Stimulated activated CD4-positive, alpha-beta T cell treated with anti-CD3 and anti-CD28 coated beads, Interleukin-4, amount 100 ng/mL, for 4 hours (primary cell): ENCODE measurements around the gene IFT74.

Experiments
- DNase-seq, 2 experiments: peaks; one replicate each; pipeline ENCODE4 v3.0.0-alpha.2; 2020

IFT74 gene

DNA sequence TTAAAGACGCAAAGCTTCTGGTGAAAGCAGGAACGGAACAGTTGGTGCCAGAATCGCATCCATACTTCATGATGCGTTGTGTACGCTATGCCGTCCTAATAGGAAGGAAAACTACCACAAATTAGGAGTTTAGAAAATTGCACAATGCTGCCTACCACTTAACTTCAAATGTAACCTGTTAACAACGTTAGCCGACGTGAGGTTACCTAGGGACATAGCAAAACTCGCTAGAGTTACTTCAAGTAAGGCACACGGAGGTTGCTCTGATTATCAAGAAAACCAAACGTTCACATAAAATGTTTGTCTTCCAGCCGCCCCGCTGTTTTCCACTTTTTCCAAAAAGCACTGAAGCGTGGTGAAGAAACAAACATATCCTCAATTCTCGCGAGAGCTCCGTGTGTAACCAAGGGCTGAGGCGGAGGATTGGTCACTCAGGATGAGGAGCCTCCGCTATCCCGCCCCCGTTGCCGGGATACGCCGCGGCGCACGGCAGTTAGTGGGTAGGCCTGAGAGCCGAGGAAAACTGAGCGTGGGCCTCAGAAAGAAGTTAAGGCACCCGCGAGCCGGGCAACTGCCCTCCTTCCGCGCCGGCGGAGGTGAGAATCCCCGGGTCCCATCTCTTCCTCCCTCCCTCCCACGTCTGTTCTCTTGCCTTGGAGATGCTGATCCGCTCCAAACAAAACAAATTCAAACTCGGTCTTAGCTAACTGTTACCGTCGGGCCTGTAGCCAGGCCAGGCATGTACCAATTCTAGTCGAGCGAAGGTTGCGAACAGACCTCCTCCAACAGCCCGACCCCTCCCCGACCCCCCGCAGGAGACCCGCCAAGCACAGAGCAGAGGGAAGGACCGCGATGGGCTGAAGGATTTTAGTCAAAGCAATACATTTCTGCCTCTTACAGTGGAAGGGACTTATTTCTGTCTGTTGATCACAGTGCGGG, at the start of gene IFT74:
Gene IFT74 (plus strand): TSS at position 492 of the 939 bp plus-strand sequence. CDS start 5,556 bp downstream, outside the sequence.
- peak; percentile 87 to 91 for DNase-seq

DNA sequence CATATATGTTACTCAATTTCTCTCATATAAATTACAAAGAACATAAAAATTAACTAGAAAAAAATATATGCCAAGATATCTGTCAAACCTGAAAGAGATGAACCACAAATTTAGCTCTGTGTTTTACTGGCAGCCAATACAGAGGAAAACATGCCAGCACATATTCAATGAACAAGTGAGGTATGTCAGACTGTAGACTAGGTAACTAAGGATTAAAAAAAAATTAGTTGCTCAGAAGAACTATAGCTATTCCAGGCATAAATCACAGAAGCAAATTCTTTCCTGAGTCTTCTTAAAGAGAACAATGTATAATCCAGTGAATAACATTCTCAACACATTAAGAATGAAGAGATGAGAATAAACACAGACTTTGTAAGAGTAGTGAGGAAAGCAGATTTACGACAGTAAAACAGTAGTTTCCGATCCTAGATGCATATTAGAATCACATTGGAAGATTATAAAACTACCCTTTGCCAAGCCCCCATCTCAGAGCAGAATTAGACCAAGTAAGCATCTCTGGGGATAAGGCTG, 43.0 kb upstream of the IFT74 start:
- no peak for DNase-seq

DNA sequence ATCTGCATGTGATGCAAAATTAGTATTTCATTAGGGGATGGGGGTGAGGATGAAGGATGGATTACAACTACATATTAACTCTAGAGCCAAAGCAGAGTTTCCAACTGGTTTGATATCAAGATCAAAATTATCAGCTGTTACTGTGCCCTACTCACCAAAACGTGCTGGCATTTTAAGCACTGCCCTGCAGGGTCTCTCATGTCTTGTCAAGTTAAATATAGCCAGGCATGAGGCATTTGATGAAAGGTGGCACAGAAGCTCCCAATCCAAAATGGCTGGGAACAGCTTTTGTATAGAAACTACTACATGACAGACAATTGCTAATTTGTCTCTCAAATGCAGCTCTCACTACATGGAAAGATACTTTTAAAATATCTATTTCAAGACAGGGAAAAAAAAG, 36.5 kb upstream of the IFT74 start:
- DNase-seq: no peak

DNA sequence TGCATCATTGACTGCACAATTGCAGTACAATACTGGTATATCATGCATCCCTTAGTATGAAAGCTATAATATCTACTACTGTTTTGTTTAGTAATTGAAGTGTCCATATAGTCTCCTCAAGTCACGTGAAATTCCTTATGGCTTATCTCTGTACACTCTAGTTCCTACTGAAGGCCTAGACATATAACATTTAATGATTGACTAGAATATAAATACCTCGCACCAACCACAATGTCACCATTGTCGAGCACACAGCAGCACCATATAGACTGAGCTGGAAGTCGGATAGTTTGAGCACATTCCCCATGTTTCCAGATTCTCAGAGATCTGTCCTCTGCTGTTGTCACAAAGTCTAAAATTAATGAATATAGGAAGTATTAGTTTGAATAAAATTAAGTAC, 30.6 kb upstream of the IFT74 start:
- no peak for DNase-seq

DNA sequence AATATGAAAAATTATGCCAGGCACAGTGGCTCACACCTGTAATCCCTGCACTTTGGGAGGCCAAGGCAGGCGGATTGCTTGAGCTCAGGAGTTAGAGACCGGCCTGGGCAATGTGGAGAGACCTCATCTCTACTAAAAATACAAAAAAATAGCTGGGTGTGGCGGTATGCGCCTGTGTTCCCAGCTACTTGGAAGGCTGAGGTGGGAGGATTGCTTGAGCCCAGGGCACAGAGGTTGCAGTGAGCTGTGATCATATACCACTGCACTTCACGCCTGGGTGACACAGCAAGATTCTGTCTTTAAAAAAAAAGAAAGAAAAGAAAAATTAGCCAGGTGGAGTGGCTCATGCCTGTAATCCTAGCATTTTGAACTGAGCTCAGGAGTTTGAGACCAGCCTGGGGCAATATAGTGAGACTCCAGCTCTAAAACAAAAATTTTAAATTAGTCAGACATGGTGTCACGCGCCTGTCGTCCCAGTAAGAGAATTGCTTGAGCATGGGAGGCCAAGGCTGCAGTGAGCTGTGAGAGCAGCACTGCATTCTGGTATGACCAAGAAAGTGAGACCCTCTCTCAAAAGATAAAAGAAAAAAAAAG, 27.2 kb upstream of the IFT74 start:
- no peak for DNase-seq

DNA sequence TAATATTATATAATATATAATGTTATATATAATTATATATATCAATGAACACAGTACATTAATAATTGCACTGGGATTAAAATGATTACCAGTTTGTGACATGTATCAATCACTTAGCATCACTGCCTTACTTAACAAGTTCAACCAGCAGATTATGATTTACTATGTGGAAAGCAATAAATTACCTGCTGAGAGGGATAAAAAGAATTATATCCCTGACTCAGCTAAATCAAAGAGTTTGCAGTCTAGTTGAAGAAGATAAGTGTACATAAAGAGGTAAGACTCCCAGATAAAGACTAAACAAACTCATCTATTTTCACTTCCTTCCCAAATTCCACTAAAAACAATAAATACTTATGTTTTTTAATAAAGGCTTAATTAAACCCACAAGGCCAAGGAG, 20.4 kb upstream of the IFT74 start:
- DNase-seq: no peak

DNA sequence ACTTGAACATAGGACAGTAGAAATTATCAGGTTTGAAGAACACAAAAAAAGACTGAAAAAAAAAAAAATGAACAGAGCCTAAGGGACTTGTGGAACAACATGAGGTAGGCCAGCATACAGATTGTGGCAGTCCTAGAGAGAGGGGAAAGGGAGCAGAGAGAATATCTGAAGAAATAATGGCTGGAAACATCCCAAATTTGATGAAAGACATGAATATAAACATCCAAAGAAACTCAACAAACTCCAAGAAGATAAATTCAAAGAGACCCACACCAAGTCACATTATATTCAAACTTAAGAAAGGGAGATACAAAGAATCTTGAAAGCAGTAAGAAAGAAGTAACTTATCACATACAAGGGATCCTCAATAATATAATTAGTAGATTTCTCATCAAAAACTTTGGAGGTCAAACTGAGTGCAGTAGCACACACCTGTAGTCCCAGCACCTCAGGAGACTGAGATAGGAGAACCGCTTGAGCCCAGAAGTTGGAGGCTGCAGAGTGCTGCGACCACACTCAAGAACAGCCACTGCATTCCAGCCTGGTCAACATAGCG, 18.3 kb upstream of the IFT74 start:
- DNase-seq: no peak

DNA sequence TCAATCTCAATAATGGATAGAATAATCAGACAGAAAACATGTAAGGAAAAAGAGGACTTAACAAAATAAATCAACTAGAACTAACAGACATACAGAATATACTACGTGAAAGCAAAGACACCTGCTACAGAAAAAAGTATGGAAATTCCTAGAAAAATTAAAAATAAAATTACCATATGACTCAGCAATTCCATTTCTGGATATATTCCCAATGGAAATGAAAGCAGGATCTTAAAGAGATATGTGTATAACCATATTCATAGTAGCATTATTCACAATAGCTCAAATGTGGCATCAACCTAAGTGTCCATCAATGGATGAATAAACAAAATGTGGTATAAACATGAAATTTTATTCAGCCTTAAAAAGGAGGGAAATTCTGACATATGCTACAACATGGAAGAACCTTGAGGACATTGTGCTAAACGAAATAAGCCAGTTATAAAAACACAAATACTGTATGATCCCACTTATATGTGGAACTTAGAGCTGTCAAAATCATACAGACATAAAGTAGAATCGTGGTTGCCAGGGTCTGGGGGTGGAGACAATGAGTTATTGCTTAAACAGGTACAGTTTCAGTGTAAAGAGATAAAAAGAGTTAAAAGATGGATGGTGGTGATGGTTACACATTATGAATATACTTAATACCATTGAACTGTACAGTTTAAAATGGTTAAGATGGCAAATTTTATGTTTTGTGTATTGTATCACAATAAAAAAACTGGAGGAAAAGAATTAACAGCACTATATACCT, 16.1 kb upstream of the IFT74 start:
- DNase-seq: no peak

DNA sequence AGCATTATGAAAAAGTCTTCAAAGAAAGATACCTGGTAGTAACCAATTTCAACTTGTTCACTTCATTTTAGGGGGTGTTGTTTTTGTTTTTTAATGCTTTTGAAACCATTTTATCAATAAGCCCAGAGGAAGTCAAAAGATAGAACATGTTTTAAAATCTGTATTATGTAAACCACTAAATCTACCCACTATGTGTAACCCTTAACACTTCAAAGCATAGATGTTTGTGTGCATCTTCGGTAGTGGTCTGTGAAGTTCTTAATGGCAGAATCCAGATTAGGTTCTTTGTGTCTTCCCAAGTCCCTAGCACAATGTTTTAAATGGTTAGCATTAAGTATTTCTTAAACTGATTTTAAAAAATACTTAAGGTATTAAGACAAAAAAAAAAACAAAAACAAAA, 15.4 kb upstream of the IFT74 start:
- no peak for DNase-seq

DNA sequence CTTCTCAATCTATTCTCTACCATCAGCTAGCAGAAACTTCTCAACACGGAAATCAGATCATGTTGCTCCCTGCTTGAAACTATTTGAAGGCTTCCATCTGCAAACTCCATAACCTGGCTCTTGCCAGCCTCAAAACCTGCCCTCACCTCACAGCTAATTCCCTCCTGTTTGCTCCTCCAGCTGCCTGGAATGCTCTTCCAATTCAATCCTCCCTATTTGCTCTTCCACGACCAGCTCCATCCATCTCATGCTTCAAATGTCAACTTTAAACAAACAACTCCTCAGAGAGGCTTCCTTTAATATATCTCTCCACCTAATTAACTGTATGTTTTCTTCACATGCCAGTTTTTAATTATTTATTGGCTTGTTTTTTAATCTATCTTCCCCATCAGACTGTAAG, 10.6 kb upstream of the IFT74 start:
- no peak for DNase-seq

DNA sequence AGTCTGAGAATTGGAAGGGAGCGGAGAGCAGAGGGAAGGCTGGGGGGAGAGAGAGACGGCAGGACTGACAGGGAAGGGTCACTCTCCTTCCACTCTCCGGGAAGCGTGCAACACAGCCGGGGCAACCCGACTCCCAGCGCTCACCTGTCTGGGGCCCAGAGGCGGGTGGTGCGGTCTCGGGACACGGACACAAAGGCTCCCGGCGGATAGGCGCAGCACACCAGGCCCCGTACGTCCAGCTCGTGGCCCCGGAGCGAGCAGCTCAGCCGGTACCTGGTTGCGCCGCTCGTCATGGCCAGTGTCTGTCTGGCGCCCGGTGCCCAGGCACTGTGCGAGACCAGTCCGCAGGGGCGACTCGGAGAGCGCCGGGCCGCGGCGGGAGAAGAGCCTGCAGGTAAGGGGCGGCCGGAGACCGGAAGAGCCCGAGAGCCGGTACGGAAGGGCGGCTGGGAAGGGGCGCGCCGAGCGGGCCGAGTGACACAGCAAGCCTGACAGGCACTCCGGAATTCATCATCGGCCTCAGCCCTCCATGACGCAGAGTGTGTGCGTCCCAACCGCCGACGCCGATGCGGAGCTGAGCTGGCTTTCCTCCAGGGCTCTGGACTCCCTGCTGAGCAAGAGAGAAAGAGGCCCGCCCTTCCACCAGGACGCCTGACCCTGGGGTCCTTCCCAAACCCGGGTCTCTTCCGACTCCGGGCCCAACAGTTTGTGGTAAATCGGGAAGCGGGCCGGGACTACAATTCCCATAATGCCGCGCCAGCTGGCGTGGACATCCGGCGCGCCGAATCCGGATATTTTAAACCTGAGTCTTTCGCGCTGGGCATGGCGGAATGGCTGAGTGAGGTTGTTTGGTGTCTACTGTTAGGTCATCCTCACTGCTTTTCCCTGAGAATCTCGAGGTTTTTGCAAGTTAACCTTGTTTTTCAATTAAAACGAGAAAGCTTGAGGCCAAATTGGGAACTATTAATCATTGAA, 9.2 kb upstream of the IFT74 start, which contains the start of gene PLAA:
Gene PLAA (minus strand): TSS at position 490 of the 975 bp plus-strand sequence. CDS start 197 bp downstream, at position 293.
- peak; percentile 80 to 82 for DNase-seq

DNA sequence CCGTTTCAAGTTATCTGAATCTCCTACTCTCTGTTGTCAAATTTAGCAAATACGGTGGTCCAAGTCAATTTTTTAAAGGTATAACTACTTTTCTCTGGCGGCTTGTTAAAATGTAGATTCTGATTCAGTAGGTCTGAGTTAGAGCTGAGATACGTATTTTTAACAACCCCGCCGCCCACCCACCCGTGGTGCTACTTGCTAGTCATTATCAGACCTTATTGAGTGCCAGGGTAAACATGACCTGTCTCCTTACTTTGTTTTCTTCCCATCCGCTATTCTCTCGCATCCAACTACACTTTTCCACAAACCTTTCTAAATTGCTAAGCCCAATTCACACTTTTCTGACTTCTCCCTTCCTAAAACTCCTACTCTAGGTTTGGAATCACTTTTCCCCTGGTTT, 8.5 kb upstream of the IFT74 start:
- DNase-seq: peak in 1 of 2 experiments; percentile 22

DNA sequence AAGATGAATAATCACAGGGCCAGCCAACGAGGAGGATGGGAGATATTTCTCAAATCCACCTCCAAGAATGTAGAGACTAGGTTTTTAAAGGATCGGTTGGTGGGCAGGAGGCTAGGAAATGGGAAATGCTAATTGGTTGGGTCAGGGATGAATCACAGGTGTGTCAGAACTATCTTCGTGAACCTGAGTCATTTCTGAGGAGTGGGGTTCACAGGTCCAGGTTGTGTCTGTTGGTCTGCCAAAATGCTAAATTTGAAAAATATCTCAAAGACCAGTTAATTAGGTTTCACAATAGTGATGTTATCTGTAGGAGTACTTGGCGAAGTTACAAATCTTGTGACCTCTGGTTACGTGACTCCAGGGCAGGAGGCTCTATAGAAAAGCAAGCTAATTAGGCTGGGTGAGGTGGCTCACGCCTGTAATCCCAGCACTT, 6.6 kb upstream of the IFT74 start:
- no peak for DNase-seq

DNA sequence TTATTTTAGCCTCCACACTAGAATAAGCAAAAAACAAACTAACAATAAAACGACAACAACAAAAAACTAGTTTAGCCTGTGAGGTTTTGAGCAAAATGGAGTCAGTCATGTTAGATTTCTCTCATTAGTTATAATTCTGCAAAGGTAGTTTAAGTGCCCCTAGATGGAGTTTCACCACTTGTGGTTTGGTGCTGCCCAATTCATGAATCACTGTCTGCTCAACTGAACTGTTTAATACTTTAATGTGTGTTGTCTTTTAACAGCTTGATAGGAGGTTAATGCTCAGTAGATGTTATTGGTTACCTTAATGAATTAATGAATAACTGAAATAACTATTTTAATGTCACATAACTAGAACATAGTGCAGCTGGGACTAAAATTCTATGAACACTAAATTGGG, 5.7 kb upstream of the IFT74 start:
- DNase-seq: no peak

DNA sequence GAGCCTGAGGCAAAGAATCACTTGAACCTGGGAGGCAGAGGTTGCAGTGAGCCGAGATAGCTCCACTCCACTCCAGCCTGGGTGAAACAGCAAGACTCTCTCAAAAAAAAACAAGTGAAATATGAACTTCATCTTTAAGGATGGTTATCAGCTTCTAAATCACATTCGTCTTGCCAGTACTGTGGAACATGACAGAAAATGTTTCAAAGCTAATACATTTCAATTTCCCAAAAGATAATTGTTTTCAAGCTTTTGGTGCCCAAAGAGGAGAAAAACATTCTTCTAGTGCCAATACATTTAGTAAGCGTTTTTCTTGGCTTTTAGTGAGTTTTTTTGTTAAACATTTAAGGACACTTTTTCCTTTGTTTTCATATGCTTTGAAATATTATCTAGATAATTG, 4.4 kb upstream of the IFT74 start:
- no peak for DNase-seq

DNA sequence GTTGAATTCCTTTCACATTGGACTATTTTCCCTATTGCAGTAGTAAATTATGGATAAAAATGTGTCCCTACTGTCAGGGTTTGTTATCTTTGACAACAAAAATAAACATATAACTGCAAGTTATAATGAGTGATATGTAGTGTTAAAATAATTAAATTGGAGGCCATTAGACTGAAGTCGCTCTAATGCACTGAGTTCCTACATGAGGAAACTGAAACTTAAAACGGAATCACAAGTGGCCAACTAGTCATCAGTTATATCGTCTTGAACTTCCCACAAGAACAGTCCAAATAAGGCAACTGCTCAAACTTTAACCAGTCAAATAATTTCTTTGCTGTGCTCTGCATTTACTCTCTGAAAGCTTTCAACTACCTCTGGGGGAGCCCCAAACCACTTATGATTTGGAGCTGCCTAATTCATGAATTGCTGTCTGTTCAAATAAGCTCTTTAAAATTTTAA, 2.1 kb upstream of the IFT74 start:
- no peak for DNase-seq

DNA sequence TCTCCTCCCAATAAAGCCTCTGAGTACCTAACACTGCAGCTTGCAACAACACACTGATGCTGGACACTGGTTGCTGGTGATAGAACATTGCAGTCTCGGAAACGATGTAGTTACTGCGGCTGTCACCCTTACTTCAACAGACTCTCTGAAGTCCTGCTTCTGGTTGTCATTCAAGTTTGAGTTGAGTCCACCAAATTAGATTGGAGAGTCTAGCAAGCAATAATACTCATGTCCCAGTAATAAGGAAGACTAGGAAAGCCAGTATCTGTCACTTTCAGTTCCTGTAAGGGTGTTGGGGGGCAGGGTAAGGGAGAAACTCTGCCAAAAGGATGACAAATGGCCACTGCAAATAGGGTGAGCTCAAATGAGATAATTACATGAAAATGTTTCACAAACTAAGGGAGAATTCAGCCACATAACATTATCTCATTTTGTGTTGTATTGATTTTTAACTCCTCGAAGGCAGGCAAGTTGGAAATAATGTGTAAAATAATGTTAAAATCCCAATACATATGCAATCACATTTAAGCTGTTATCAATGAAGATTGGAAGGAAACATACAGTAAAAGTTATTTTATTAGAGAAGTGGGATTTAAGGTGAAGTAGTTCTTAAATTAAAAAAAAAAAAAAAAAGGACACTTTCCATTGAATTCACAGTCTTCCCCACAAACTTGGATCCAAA, 849 bp upstream of the IFT74 start:
- DNase-seq: no peak

DNA sequence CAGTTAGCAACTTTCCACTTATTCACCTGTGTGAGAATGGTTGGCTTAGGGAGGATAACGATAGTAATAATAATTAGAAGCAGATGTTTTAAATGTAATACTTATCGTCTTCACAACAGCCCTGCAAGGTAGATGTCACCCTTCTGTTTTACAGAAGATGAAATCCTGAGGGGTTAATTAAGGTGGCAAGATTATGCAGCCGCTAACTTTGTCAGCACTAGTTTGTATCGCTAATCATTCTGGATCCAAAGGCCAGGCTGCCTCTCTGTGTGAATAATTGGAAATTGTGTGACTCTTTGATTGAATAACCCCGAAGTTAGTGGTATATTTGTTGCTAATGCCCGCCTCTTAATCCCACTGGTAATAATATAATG, 635 bp downstream of the IFT74 start:
- no peak for DNase-seq

DNA sequence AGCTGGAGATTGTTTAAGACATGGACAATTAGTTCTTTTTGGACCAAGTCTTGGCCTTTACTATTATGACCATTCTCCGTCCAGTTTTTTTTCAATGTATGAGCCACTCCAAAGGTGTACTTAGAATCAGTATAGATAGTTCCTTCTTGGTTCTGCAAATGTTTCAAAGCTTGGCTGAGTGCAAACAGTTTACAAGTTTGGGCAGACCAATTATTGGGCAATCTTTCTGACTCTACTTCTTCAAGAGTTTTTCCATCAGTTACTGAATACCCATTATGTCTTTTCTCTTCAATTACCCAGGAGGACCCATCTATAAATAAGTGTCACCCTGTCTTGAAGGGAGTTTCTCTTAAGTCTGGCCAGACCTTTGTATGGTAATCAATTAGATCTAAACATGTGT, 15.5 kb downstream of the IFT74 start:
- DNase-seq: no peak

DNA sequence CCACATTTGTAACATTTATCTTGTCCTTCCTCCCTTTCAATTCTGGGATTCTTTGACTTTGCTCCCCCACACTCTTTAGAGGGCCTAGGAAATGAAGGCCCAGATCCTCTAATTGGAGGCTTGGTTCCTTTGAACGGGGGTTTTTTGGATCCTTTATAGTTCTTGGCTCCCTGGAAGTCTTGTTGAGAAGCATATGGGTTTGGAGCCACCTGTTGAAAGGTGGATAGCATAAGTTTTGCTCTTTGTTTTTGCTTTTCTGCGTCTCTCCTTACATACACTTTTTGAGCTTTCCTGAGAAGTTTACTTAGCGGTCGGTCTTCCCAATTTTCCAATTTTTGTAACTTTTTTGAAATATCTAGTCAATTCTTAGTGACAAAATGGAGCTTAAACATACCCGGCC, 17.8 kb downstream of the IFT74 start:
- no peak for DNase-seq

DNA sequence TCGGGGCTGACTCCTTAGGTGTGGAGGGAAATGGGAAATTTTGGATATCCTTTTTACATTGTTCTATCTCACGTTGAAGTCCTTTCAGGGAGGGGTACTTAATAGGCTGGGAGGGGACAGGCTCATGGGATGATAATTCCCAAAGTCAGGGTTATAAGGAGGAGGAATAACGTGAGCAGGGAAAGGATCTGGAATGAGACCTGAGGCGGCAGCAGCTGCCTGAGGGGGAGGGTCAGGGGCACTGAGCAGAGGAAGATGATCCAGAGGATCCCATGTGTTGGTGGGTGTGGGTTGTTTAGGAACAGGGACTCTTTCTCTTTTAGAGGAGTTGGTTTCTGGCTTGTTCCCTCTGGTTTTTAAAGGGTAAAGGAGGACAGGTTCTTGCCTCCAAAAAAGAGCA, 18.7 kb downstream of the IFT74 start:
- DNase-seq: no peak
